Measurements from ENCODE around the gene PAOX. TPM values are rescaled to one million over a fixed set of nuclear protein-coding genes. Genes with fewer than 3 reads are reported as not detected.
A peak's percentile ranks its signal among the peaks of the same experiment; 100 is the strongest.

The PAOX gene
- total and polyA plus RNA-seq, 2 experiments from 2014 or later = 4.1 to 8.7 TPM

DNA sequence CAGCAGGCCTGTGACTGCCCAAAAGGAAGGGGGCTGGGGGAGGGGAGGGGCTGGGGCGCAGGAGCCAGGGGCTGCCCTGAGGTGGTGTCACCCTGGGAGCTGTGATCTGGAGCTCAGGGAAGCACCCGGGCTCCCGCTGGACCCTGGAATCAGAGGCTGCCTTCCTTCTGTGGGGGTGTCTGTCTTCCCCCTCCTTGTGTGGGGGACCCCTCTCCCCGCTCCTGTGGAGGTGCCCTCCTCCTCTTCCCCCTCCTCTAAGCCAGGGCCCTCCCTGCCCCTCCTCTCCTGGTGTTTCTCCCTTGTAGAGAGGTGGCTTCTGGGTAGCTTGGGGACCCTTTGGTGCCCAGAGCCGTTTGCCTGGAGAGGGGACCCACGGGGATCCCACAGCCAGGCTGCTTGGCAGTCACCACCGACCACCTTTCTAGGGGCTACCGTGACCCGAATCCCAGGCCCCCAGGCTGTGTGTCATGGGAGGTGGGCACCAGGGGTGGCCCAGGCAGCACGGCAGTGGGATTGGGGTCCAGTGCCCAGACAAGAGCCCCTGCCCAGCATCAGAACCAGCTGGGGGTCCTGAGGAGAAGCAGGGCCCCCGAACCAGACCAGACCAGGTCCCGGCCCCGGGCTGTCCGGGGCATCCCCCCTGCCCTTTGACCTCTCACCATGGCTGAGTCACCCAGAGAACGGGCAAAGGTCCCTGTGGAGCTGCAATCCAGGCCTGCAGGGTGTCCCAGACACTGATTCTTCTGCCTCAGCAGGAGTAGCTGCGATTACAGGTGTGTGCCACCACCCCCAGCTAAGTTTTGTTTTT lies 31.1 kb upstream of the PAOX start:
- H3K9me2 ChIP-seq (ENCODE audit: insufficient read depth) = no peaks in the 10 kb centered on the region
- no peak overlapping the region for H3K4me3 ChIP-seq
- DNase-seq (ENCODE audit: low spot score) = no peak
- no peaks in the 10 kb centered on the region for H4K20me1 ChIP-seq (replicated peaks; ENCODE audit: insufficient read depth)
- no peak for TF ChIP-seq STAT1 (IDR thresholded peaks at IDR 0.05; ENCODE audit: unreplicated experiment)
- TF ChIP-seq, protein P1, sequence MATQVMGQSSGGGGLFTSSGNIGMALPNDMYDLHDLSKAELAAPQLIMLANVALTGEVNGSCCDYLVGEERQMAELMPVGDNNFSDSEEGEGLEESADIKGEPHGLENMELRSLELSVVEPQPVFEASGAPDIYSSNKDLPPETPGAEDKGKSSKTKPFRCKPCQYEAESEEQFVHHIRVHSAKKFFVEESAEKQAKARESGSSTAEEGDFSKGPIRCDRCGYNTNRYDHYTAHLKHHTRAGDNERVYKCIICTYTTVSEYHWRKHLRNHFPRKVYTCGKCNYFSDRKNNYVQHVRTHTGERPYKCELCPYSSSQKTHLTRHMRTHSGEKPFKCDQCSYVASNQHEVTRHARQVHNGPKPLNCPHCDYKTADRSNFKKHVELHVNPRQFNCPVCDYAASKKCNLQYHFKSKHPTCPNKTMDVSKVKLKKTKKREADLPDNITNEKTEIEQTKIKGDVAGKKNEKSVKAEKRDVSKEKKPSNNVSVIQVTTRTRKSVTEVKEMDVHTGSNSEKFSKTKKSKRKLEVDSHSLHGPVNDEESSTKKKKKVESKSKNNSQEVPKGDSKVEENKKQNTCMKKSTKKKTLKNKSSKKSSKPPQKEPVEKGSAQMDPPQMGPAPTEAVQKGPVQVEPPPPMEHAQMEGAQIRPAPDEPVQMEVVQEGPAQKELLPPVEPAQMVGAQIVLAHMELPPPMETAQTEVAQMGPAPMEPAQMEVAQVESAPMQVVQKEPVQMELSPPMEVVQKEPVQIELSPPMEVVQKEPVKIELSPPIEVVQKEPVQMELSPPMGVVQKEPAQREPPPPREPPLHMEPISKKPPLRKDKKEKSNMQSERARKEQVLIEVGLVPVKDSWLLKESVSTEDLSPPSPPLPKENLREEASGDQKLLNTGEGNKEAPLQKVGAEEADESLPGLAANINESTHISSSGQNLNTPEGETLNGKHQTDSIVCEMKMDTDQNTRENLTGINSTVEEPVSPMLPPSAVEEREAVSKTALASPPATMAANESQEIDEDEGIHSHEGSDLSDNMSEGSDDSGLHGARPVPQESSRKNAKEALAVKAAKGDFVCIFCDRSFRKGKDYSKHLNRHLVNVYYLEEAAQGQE (IDR thresholded peaks at IDR 0.05; ENCODE audit: unreplicated experiment) = no peak
- TF ChIP-seq ZNF331 (CRISPR knock-in tag; IDR thresholded peaks at IDR 0.05; ENCODE audit: low read depth) = no peak
- no peak for TF ChIP-seq EZH2 (IDR thresholded peaks at IDR 0.05; ENCODE audit: low read depth, unreplicated experiment)
- no peak for TF ChIP-seq POLR2AphosphoS5 (IDR thresholded peaks at IDR 0.05; ENCODE audit: low read depth)
- TF ChIP-seq, protein P2, sequence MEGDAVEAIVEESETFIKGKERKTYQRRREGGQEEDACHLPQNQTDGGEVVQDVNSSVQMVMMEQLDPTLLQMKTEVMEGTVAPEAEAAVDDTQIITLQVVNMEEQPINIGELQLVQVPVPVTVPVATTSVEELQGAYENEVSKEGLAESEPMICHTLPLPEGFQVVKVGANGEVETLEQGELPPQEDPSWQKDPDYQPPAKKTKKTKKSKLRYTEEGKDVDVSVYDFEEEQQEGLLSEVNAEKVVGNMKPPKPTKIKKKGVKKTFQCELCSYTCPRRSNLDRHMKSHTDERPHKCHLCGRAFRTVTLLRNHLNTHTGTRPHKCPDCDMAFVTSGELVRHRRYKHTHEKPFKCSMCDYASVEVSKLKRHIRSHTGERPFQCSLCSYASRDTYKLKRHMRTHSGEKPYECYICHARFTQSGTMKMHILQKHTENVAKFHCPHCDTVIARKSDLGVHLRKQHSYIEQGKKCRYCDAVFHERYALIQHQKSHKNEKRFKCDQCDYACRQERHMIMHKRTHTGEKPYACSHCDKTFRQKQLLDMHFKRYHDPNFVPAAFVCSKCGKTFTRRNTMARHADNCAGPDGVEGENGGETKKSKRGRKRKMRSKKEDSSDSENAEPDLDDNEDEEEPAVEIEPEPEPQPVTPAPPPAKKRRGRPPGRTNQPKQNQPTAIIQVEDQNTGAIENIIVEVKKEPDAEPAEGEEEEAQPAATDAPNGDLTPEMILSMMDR (conservative IDR thresholded peaks at IDR 0.05; ENCODE audit: low read depth in 2 of 2) = no peak
- TF ChIP-seq, protein P3, sequence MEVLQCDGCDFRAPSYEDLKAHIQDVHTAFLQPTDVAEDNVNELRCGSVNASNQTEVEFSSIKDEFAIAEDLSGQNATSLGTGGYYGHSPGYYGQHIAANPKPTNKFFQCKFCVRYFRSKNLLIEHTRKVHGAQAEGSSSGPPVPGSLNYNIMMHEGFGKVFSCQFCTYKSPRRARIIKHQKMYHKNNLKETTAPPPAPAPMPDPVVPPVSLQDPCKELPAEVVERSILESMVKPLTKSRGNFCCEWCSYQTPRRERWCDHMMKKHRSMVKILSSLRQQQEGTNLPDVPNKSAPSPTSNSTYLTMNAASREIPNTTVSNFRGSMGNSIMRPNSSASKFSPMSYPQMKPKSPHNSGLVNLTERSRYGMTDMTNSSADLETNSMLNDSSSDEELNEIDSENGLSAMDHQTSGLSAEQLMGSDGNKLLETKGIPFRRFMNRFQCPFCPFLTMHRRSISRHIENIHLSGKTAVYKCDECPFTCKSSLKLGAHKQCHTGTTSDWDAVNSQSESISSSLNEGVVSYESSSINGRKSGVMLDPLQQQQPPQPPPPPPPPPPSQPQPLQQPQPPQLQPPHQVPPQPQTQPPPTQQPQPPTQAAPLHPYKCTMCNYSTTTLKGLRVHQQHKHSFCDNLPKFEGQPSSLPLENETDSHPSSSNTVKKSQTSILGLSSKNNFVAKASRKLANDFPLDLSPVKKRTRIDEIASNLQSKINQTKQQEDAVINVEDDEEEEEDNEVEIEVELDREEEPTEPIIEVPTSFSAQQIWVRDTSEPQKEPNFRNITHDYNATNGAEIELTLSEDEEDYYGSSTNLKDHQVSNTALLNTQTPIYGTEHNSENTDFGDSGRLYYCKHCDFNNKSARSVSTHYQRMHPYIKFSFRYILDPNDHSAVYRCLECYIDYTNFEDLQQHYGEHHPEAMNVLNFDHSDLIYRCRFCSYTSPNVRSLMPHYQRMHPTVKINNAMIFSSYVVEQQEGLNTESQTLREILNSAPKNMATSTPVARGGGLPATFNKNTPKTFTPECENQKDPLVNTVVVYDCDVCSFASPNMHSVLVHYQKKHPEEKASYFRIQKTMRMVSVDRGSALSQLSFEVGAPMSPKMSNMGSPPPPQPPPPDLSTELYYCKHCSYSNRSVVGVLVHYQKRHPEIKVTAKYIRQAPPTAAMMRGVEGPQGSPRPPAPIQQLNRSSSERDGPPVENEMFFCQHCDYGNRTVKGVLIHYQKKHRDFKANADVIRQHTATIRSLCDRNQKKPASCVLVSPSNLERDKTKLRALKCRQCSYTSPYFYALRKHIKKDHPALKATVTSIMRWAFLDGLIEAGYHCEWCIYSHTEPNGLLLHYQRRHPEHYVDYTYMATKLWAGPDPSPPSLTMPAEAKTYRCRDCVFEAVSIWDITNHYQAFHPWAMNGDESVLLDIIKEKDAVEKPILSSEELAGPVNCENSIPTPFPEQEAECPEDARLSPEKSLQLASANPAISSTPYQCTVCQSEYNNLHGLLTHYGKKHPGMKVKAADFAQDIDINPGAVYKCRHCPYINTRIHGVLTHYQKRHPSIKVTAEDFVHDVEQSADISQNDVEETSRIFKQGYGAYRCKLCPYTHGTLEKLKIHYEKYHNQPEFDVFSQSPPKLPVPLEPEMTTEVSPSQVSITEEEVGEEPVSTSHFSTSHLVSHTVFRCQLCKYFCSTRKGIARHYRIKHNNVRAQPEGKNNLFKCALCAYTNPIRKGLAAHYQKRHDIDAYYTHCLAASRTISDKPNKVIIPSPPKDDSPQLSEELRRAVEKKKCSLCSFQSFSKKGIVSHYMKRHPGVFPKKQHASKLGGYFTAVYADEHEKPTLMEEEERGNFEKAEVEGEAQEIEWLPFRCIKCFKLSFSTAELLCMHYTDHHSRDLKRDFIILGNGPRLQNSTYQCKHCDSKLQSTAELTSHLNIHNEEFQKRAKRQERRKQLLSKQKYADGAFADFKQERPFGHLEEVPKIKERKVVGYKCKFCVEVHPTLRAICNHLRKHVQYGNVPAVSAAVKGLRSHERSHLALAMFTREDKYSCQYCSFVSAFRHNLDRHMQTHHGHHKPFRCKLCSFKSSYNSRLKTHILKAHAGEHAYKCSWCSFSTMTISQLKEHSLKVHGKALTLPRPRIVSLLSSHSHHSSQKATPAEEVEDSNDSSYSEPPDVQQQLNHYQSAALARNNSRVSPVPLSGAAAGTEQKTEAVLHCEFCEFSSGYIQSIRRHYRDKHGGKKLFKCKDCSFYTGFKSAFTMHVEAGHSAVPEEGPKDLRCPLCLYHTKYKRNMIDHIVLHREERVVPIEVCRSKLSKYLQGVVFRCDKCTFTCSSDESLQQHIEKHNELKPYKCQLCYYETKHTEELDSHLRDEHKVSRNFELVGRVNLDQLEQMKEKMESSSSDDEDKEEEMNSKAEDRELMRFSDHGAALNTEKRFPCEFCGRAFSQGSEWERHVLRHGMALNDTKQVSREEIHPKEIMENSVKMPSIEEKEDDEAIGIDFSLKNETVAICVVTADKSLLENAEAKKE (CRISPR knock-in tag; IDR thresholded peaks at IDR 0.05) = no peak
- H3K4me1 Mint-ChIP-seq = peaks cover 11% of the 10 kb centered on the region
- H3K4me1 ChIP-seq (ENCODE audit: insufficient read depth) = no peaks in the 10 kb centered on the region; the same call in 1 of the 2 replicates
- no peaks in the 10 kb centered on the region for H3K79me2 ChIP-seq (replicated peaks; ENCODE audit: insufficient read depth)
- no peaks in the 10 kb centered on the region for H3K36me3 Mint-ChIP-seq (ENCODE audit: low read depth)
- no peaks in the 10 kb centered on the region for H3K27me3 ChIP-seq (ENCODE audit: insufficient read depth)
- H2AFZ ChIP-seq = no peak overlapping the region
- H3F3A ChIP-seq (replicated peaks; ENCODE audit: low read depth) = no peaks in the 10 kb centered on the region
- no peak overlapping the region; the same call in 1 of the 2 replicates for H3K4me2 ChIP-seq
- no peaks in the 10 kb centered on the region for H3K9me3 Mint-ChIP-seq
- H3K27ac ChIP-seq (ENCODE audit: low read depth) = no peak overlapping the region
- peaks cover 27% of the 10 kb centered on the region for H3K27me3 Mint-ChIP-seq (ENCODE audit: insufficient read depth, low read depth, poor library complexity)
- H3K27ac Mint-ChIP-seq = no peak overlapping the region
- H3K4me3 Mint-ChIP-seq = no peak overlapping the region
- H3K36me3 ChIP-seq (ENCODE audit: insufficient read depth) = no peaks in the 10 kb centered on the region
- peak; percentile 3 for ATAC-seq

Data from GM23338 (cell line).